Measurements from ENCODE around the gene SYNPO2.
A peak's percentile ranks its signal among the peaks of the same experiment; 100 is the strongest.

Gene SYNPO2

DNA sequence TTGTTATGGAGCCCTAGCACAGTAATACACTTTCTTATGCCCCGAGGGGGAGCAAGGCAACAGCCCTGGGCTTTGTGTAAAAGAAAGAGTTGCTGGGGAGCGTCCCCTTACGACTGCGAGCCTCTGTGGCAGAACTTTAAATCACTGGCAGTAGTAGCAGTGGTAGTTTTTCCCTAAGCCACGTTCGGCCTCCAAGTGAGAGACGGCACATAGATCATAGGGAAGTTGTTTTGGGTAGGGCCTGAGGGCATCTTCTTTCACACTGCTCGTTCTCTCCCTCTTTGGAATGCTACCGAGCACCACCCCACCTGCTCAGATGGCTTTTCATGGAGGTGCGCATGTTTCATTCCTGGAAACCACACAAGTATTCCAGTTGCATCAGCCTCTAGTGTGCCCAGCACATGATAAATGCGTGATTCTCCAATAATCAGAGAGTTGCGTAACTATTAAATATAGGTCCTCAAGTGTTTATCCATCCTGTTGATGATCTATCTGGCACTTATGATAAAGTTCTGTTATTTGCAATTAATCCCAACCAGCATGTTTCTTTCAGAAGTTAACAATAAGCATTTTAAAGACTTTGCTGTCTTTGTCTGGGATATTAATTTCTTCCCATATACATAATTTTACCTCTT is 7.0 kb upstream of the SYNPO2 start:
- intact Hi-C loops (cut with DNase I; ENCODE audit: low total_unique reads) = loop anchor here (10.0 kb wide), 1 partner anchor 137 kb away; no protein-coding TSS in a partner anchor
- Histone ChIP-seq H3K36me3 (no peaks in the 10 kb centered on the region), H3K27me3 (no peaks in the 10 kb centered on the region), H3K4me1 (no peaks in the 10 kb centered on the region), H3K4me3 (no peak overlapping the region), H3K9me3 (no peaks in the 10 kb centered on the region), H3K27ac (no peak overlapping the region)
- DNase-seq = no peak
- TF ChIP-seq, protein P1, sequence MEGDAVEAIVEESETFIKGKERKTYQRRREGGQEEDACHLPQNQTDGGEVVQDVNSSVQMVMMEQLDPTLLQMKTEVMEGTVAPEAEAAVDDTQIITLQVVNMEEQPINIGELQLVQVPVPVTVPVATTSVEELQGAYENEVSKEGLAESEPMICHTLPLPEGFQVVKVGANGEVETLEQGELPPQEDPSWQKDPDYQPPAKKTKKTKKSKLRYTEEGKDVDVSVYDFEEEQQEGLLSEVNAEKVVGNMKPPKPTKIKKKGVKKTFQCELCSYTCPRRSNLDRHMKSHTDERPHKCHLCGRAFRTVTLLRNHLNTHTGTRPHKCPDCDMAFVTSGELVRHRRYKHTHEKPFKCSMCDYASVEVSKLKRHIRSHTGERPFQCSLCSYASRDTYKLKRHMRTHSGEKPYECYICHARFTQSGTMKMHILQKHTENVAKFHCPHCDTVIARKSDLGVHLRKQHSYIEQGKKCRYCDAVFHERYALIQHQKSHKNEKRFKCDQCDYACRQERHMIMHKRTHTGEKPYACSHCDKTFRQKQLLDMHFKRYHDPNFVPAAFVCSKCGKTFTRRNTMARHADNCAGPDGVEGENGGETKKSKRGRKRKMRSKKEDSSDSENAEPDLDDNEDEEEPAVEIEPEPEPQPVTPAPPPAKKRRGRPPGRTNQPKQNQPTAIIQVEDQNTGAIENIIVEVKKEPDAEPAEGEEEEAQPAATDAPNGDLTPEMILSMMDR (IDR thresholded peaks at IDR 0.05) = no peak

DNA sequence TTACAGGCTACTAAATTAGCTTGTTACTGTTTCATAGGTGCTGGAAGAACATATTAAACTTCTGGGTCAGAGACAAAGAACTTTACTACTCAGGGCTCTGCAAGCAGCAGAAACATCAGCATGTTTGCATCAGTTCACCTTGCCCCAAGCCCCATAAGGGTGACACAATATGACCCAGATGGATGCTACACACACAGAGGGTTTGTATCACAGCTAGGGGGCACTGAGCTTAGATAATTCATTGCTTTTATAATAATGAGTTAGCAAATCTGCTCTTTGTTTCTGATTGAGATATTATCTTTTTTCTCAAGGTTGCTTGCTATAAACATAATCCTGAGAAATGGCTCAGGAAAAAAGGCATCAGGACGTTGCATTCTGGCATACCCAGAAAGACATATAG is 4.8 kb upstream of the SYNPO2 start:
- H3K9me3 ChIP-seq = no peaks in the 10 kb centered on the region
- H3K27ac ChIP-seq = no peak overlapping the region
- no peaks in the 10 kb centered on the region for H3K27me3 ChIP-seq
- no peaks in the 10 kb centered on the region for H3K36me3 ChIP-seq
- no peak for DNase-seq
- intact Hi-C loops (cut with DNase I; ENCODE audit: low total_unique reads) = loop anchor here (10.0 kb wide), 1 partner anchor 139 kb away; no protein-coding TSS in a partner anchor
- TF ChIP-seq, protein P1 (IDR thresholded peaks at IDR 0.05) = no peak
- no peak overlapping the region for H3K4me3 ChIP-seq
- peaks cover 0 to 5% (median 0%) of the 10 kb centered on the region in 4 donors for H3K4me1 ChIP-seq

DNA sequence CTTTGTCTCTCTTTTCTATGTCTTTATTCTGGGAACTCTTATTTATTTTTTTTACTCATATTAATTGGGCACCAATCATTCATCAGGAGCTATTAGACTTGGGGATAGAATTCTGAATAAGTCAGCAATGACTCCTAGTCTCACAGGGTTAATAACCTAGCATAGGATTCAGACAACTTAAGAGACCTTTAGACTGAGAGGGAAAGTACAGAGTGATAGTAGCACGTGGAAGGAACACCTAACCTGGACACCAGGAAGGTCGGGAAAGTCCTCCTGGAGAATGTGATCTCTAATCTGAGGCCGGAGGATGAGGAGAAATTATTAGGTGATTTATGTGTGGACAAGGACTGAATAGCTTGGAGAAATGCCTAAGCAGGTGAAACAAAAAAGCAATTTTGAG is 3.9 kb upstream of the SYNPO2 start:
- no peaks in the 10 kb centered on the region for H3K27me3 ChIP-seq
- H3K36me3 ChIP-seq = no peaks in the 10 kb centered on the region
- peaks cover 0 to 5% (median 0%) of the 10 kb centered on the region in 4 donors for H3K4me1 ChIP-seq
- intact Hi-C loops (cut with DNase I; ENCODE audit: low total_unique reads) = loop anchor here (5.0 to 10.0 kb wide), 3 partner anchors 112 to 403 kb away; no protein-coding TSS in a partner anchor
- no peak overlapping the region for H3K27ac ChIP-seq
- DNase-seq = no peak
- H3K4me3 ChIP-seq = no peak overlapping the region
- H3K9me3 ChIP-seq = no peaks in the 10 kb centered on the region
- TF ChIP-seq, protein P1 (IDR thresholded peaks at IDR 0.05) = no peak

DNA sequence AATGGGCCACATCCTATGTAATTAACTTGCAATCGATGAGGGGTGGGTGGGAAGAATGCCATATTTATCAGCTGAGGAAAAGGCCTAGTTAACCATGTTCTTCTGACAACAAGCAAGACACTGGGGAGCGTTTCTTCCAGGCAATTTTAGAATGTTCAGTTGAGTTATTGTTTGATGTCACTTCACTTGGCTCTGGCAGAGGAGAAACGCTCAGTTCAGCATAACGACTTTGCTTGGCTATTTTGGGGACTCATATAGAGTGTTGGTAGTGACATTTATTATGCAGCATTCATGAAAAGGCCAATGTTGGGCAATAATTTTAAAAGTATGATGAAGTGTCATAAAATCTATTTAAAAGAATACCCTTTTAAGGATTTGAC is 648 bp downstream of the SYNPO2 start:
- Histone ChIP-seq H3K27me3 (no peaks in the 10 kb centered on the region), H3K4me1 (peaks cover 0 to 17% (median 0%) of the 10 kb centered on the region in 4 donors), H3K9me3 (no peaks in the 10 kb centered on the region), H3K4me3 (peak overlapping the region; percentile 80 to 92), H3K27ac (peak overlapping the region; percentile 77 to 90), H3K36me3 (no peaks in the 10 kb centered on the region)
- TF ChIP-seq, protein P1 (IDR thresholded peaks at IDR 0.05) = no peak
- intact Hi-C loops (cut with DNase I; ENCODE audit: low total_unique reads) = loop anchor here (5.0 to 10.0 kb wide), 3 partner anchors 117 to 398 kb away; no protein-coding TSS in a partner anchor
- DNase-seq = no peak

DNA sequence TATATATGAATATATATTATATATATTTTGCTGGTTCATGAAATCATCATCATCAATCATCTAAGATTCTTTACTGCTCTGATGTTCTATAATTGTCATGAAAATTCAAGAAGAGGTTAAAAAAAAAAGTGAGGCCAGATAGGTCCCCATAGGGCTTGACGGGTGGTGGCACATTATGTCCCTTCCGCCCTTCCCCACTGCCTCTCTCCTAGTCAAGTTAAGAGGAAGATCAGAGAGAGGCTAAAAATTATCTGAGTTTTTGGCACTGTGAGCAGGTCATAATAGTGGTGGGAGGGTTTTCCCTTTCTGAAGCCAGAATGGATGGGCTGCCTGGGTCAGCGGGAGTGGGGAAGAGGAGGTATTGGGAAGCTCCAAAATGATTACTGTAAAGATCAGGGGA is 5.4 kb downstream of the SYNPO2 start:
- DNase-seq = no peak
- Histone ChIP-seq H3K4me3 (peak overlapping the region; percentile 80 to 92), H3K27me3 (no peaks in the 10 kb centered on the region), H3K27ac (peak overlapping the region; percentile 77 to 90), H3K9me3 (no peaks in the 10 kb centered on the region), H3K36me3 (no peaks in the 10 kb centered on the region), H3K4me1 (peaks cover 0 to 59% (median 7%) of the 10 kb centered on the region in 4 donors)
- intact Hi-C loops (cut with DNase I; ENCODE audit: low total_unique reads) = no loop called here
- TF ChIP-seq, protein P1 (IDR thresholded peaks at IDR 0.05) = no peak

Measured in tibial artery (tissue), 4 donors.